ENCODE measurements around the gene PFKFB3. TPM values are rescaled to one million over a fixed set of nuclear protein-coding genes. Genes with fewer than 3 reads are reported as not detected.
"Not testable (repeated sequence)": the region's sequence is repeated elsewhere in the genome, so short reads cannot be mapped to it uniquely, and the experiment has no call there.

Gene PFKFB3
- total RNA-seq, 1 donor from 2014 or later: 12.4 TPM

DNA sequence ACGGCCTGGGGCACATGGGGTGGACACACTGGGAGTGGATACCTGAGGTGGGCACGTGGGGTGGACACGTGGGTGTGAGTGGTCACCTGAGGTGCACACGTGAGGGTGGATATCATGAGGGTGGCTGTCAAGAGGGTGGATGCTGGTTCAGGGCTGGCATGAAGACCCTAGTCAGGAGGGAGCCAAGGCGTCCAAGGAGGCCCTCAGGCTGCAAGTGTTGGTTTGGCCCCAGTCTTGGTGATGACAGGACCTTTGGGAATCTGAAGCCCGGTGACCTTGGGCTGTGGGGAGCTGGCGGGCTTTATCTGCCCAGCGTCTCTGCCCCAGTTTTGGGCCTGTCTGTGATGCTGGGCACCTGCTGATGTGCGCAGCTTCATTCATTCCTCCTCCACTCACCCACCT lies 24.9 kb upstream of the PFKFB3 start:
- no peak for DNase-seq (ENCODE audit: low read depth)

DNA sequence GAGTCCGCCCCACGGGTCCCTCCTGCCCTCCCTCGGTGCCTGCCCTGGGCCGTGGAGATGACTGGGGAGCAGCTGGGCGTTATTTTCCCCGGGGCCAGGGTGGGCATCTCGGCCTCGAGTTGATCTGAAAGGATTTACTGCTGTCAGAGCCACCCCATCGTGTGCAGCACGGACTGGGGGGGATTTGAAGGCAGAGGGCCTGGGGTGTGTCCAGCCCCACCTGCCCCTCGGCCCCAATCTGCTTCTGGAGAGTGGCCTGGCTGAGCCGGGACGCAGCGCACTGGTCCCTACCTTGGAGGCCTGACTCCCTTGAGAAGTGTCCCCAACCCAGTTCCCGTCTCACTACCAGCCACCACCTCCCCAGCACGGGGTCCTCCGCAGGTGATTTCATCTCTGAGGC lies 24.2 kb upstream of the PFKFB3 start:
- no peak for DNase-seq (ENCODE audit: low read depth)

DNA sequence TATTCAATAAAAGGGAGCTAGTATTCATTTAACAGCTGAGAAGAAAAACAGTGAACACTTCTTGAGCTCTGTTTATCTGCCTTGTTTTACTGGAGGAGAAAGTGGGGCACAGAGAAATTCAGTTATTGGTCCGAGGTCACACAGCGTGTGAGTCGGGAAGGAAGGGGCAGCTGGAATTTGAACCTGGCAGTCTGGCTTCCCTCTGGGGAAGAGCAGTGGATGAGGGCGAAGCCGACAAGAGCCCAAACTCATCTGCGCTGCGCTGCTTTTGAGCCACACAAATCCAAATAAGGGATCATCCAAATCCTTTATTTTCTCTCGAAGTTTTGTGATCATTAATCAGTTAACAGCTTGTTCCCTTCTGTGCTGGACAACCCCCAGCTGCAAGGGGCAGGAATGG lies 23.7 kb upstream of the PFKFB3 start:
- no peak for DNase-seq (ENCODE audit: low read depth)

DNA sequence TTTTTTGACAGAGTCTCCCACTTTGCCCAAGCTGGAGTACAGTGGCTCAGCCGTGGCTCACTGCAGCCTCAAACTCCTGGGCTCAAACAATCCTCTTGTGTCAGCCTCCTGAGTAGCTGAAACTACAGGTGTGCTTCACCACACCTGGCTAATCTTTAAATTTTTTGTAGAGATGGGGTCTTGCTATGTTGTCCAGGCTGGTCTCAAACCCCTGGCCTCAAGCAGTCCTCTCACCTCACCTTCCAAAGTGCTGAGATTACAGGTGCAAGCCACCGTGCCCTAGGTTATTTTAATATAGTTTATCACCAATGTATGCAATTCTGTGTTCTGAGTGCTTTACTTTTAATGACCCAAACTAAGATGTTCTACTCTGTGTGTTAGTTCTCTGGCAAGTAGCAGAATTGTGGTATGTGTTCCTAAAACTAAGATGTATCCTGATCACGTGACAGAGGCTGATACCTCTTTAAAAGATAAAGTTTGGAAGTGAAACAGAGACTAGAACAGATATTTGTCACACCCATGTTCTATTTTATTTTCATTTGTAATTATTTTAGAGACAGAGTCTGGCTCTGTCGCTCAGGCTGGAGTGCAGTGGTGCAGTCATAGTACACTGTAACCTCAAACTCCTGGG lies 22.1 kb upstream of the PFKFB3 start:
- DNase-seq (ENCODE audit: low read depth): no peak

- no peak for DNase-seq (ENCODE audit: low read depth)
These were observed 21.5 kb upstream of the PFKFB3 start for GRCh38 chr10:6181249-6181648.

- no peak for DNase-seq (ENCODE audit: low read depth)
These were observed 20.2 kb upstream of the PFKFB3 start for GRCh38 chr10:6182454-6183098.

GRCh38 chr10:6185039-6185716 lies 17.6 kb upstream of the PFKFB3 start:
- DNase-seq (ENCODE audit: low read depth): peak; percentile 72

- no peak for DNase-seq (ENCODE audit: low read depth)
These were observed 15.9 kb upstream of the PFKFB3 start for GRCh38 chr10:6186894-6187256.

DNA sequence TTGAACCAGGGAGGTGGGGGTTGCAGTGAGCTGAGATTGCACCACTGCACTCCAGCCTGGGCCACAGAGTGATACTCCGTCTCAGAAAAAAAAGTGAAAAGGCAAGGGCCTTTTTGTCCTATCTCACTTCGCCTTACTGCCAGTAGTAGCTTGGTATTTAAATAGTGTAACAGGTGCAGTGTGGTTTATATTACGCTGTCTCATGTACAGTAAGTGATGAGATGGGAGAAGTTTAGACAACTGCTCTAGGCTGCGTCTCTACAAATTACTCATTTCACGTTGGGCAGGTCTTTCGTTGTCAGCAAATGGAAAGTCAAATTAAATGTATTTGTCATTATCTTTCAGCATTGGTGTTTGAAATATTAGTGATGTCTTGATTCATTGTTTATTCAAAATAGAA lies 15.5 kb upstream of the PFKFB3 start:
- peak; percentile 86 for DNase-seq (ENCODE audit: low read depth)

GRCh38 chr10:6190033-6190432 lies 12.7 kb upstream of the PFKFB3 start:
- DNase-seq (ENCODE audit: low read depth): not testable (repeated sequence)

DNA sequence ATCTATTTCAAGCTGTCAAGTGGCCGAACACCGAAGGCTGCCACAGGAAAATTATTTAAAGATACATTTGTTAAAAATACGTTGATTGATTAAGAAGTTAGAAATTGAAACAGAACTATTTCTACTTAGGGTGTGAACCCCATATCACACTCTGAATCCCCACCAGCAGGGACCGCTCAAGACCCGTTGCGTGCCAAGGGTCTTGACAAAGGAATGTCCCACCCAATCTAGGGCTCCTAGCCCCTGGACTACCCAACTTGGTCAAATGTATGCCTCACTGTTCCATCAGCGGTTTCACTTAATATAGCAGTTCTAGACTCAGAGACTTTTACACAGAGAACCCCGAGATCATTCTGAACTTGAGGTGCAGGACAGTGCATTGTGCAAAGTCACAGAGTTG lies 11.6 kb upstream of the PFKFB3 start:
- no peak for DNase-seq (ENCODE audit: low read depth)

GRCh38 chr10:6191569-6191968 lies 11.2 kb upstream of the PFKFB3 start:
- DNase-seq (ENCODE audit: low read depth): no peak

- DNase-seq (ENCODE audit: low read depth): not testable (repeated sequence)
These were observed 9.4 kb upstream of the PFKFB3 start for GRCh38 chr10:6193342-6193741.

GRCh38 chr10:6194311-6194710 lies 8.4 kb upstream of the PFKFB3 start:
- DNase-seq (ENCODE audit: low read depth): peak; percentile 69

DNA sequence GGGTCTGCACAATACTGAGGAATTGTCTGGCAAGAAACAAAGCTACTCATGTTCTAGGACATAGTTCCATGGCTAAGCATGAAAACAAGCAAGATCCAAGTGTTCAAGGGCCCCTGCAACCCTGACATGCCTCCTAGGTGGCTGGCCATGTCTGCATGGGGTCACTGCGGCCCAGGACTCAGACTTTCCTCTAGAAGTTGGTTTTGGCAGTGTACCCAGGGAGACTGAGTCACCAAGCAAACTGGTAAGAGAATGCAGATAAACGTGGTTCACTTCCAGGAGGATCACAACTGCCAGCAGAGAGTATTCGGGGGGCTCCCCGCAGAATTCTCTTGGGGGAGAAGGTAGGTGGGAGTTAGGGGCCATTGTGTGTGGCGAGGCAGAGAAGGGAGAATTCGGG lies 7.4 kb upstream of the PFKFB3 start:
- DNase-seq (ENCODE audit: low read depth): no peak

DNA sequence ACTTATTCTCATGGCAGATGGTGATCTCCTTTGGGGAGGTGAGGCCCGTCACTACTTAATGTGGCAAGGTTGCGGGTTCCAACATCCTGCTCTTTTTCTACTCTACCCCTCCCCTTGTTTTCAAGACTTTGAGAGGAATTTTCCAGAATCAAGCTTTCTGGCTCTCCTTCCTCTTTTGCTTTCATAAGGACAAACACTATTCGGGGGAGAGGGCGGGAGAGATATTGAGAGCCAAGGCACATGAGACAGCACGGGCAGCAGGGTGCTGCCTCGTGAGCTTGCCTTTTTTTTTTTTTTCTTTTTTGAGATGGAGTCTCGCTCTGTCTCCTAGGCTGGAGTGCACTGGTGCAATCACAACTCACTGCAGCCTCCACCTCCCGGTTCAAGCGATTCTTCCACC lies 6.9 kb upstream of the PFKFB3 start:
- DNase-seq (ENCODE audit: low read depth): no peak

GRCh38 chr10:6196524-6196923 lies 6.2 kb upstream of the PFKFB3 start:
- DNase-seq (ENCODE audit: low read depth): not testable (repeated sequence)

DNA sequence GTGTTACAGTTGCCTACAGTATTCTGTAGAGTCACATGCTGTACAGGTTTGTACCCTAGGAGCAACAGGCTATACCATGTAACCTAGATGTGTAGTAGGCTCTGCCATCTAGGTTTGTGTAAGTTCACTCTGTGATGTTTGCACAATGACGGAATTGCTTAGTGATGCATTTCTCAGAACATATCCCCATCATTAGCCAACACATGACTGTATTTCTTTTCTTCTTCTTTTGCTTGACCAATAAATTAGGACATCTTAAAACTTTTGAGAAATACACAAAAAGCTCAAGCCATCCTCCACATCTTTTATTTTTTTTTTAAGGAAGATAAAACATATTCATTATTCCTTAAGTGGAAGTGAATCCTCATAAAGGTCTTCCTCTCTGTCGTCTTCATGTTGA lies 5.4 kb upstream of the PFKFB3 start:
- DNase-seq (ENCODE audit: low read depth): no peak

- DNase-seq (ENCODE audit: low read depth): no peak
These were observed 4.6 kb upstream of the PFKFB3 start for GRCh38 chr10:6198171-6198570.

GRCh38 chr10:6199131-6199733 lies 3.5 kb upstream of the PFKFB3 start:
- no peak for DNase-seq (ENCODE audit: low read depth)

DNA sequence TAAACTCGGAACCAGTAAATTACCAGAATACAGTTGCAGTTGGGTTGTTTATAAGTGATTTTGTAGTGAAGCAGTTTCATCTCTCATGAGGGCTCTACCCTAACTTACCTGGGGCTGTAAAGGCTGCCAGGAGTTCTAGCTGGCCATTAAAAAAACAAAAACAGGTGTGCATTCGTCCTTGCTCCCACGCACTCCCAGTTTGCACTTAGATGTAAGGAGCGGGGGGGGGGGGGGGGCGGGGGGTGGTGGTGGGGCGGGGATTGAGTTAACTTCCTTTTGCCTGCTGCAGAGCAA lies 2.3 kb upstream of the PFKFB3 start:
- DNase-seq (ENCODE audit: low read depth): no peak

DNA sequence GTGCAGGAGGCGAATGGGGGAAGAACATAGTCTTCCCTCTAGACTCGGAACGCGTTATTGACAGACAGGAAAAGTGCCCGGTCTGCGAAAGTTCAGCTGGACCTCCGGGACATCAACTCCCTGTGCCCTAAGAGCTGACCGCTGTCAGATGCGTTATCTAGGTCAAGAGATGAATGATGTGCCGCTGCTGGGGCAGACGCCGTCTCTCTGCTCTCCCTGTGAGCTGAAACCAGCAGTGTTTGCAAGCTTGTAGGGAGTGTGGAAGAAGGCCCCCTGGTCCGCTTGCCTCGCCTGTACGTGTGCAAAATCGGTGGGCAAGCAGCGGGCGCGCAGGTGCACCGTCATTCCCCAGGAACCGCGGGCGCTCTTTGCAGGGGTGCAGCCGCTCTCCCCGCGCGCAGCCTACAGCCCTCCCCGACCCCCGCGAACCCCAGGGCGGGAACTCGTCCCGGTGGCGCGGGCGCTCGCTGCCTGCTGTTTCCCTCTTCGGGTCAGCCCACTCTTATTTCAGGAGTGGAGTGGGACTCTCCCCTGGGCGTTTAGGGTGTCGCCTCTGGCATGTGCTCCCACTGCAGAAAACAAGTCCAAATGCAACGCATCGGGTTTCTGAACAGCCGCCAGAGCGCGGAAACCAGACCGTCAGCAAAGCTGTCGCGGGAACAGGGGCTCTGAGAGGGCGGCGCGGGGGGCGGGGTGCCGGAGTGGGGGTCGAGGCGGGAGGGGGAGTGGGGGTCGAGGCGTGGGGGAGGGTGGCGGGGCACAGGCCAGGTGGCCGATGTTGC lies 1.8 kb upstream of the PFKFB3 start:
- peak; percentile 46 for DNase-seq (ENCODE audit: low read depth)

Measured in myocyte (in vitro differentiated cells).